ENCODE measurements around the gene PTH2.

GRCh38 chr19:49453757-49454240, 30.6 kb upstream of the PTH2 start:
- TF ChIP-seq, protein P1, sequence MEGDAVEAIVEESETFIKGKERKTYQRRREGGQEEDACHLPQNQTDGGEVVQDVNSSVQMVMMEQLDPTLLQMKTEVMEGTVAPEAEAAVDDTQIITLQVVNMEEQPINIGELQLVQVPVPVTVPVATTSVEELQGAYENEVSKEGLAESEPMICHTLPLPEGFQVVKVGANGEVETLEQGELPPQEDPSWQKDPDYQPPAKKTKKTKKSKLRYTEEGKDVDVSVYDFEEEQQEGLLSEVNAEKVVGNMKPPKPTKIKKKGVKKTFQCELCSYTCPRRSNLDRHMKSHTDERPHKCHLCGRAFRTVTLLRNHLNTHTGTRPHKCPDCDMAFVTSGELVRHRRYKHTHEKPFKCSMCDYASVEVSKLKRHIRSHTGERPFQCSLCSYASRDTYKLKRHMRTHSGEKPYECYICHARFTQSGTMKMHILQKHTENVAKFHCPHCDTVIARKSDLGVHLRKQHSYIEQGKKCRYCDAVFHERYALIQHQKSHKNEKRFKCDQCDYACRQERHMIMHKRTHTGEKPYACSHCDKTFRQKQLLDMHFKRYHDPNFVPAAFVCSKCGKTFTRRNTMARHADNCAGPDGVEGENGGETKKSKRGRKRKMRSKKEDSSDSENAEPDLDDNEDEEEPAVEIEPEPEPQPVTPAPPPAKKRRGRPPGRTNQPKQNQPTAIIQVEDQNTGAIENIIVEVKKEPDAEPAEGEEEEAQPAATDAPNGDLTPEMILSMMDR (IDR thresholded peaks at IDR 0.05 in 8 of 11, conservative IDR thresholded peaks at IDR 0.05 in 3 of 11), result no peak
- TF ChIP-seq POLR2AphosphoS5 (IDR thresholded peaks at IDR 0.05), result no peak
